H1 (cell line): ENCODE data around the gene EFR3B. TPM values are rescaled to one million over a fixed set of nuclear protein-coding genes. Genes with fewer than 3 reads are reported as not detected.

Experiments
- BRCA1 ChIP-seq: IDR thresholded peaks from 2 replicates; pipeline ENCODE4 v1.6.1; 2012; ENCODE audit warnings: low read depth, low read length, improper control_type of control experiment
- FOSL1 ChIP-seq: IDR thresholded peaks from 2 replicates; pipeline ENCODE4 v1.6.1; 2011; ENCODE audit warnings: mild to moderate bottlenecking, low read depth, low read length, moderate library complexity; ENCODE audit not compliant: insufficient read depth
- SP4 ChIP-seq: IDR thresholded peaks from 2 replicates; pipeline ENCODE4 v1.6.1; 2012; ENCODE audit warnings: low read length, inconsistent platforms
- TCF12 ChIP-seq: IDR thresholded peaks from 2 replicates; pipeline ENCODE4 v1.6.1; 2011; ENCODE audit warnings: low read depth, mild to moderate bottlenecking, low read length
- polyA plus RNA-seq, 7 experiments: library from polyadenylated mRNA; depleted of rRNA in 3 of 7; stranded (reverse) in 5 of 7; unstranded in 2 of 7; fragments of >200 nt in 5 of 7; fragments of 200-250 nt in 2 of 7; gene quantifications; 1 replicate in 5 of 7; 2 replicates in 1 of 7; 4 replicates in 1 of 7; pipeline versions ENCODE4 v1.2.1 to v1.2.3, GENCODE V29; 2011 to 2013; ENCODE audit warnings: missing spikeins in 2 of 7, mixed read lengths in 2 of 7
- total RNA-seq: library from RNA; stranded (reverse); fragmentation: NEBNext Ultra II Directional; extraction: Animal tissue kit (Norgen Biotek cat#: 25700); gene quantifications from 2 replicates; pipeline ENCODE4 v1.2.1, GENCODE V29; 2021
- TF ChIP-seq, protein P1 (sequence below): fragments of 300-600 bp; sonication (generic); IDR thresholded peaks from 2 replicates; pipeline ENCODE4 v1.7.1; 2012; ENCODE audit warnings: low read length, moderate library complexity, mild to moderate bottlenecking, inconsistent platforms; ENCODE audit not compliant: insufficient replicate concordance

Gene EFR3B
- total and polyA plus RNA-seq, 2 of the 8 experiments (the other 6 are each of a cell fraction or from before 2014, with no cell fraction given): 3.4 to 9.6 TPM

GRCh38 chr2:25078170-25079049, 36.5 kb downstream of the EFR3B start (continued):
- TF ChIP-seq BRCA1 (no peak), SP4 (no peak), FOSL1 (no peak), TCF12 (no peak)
- TF ChIP-seq, protein P1, sequence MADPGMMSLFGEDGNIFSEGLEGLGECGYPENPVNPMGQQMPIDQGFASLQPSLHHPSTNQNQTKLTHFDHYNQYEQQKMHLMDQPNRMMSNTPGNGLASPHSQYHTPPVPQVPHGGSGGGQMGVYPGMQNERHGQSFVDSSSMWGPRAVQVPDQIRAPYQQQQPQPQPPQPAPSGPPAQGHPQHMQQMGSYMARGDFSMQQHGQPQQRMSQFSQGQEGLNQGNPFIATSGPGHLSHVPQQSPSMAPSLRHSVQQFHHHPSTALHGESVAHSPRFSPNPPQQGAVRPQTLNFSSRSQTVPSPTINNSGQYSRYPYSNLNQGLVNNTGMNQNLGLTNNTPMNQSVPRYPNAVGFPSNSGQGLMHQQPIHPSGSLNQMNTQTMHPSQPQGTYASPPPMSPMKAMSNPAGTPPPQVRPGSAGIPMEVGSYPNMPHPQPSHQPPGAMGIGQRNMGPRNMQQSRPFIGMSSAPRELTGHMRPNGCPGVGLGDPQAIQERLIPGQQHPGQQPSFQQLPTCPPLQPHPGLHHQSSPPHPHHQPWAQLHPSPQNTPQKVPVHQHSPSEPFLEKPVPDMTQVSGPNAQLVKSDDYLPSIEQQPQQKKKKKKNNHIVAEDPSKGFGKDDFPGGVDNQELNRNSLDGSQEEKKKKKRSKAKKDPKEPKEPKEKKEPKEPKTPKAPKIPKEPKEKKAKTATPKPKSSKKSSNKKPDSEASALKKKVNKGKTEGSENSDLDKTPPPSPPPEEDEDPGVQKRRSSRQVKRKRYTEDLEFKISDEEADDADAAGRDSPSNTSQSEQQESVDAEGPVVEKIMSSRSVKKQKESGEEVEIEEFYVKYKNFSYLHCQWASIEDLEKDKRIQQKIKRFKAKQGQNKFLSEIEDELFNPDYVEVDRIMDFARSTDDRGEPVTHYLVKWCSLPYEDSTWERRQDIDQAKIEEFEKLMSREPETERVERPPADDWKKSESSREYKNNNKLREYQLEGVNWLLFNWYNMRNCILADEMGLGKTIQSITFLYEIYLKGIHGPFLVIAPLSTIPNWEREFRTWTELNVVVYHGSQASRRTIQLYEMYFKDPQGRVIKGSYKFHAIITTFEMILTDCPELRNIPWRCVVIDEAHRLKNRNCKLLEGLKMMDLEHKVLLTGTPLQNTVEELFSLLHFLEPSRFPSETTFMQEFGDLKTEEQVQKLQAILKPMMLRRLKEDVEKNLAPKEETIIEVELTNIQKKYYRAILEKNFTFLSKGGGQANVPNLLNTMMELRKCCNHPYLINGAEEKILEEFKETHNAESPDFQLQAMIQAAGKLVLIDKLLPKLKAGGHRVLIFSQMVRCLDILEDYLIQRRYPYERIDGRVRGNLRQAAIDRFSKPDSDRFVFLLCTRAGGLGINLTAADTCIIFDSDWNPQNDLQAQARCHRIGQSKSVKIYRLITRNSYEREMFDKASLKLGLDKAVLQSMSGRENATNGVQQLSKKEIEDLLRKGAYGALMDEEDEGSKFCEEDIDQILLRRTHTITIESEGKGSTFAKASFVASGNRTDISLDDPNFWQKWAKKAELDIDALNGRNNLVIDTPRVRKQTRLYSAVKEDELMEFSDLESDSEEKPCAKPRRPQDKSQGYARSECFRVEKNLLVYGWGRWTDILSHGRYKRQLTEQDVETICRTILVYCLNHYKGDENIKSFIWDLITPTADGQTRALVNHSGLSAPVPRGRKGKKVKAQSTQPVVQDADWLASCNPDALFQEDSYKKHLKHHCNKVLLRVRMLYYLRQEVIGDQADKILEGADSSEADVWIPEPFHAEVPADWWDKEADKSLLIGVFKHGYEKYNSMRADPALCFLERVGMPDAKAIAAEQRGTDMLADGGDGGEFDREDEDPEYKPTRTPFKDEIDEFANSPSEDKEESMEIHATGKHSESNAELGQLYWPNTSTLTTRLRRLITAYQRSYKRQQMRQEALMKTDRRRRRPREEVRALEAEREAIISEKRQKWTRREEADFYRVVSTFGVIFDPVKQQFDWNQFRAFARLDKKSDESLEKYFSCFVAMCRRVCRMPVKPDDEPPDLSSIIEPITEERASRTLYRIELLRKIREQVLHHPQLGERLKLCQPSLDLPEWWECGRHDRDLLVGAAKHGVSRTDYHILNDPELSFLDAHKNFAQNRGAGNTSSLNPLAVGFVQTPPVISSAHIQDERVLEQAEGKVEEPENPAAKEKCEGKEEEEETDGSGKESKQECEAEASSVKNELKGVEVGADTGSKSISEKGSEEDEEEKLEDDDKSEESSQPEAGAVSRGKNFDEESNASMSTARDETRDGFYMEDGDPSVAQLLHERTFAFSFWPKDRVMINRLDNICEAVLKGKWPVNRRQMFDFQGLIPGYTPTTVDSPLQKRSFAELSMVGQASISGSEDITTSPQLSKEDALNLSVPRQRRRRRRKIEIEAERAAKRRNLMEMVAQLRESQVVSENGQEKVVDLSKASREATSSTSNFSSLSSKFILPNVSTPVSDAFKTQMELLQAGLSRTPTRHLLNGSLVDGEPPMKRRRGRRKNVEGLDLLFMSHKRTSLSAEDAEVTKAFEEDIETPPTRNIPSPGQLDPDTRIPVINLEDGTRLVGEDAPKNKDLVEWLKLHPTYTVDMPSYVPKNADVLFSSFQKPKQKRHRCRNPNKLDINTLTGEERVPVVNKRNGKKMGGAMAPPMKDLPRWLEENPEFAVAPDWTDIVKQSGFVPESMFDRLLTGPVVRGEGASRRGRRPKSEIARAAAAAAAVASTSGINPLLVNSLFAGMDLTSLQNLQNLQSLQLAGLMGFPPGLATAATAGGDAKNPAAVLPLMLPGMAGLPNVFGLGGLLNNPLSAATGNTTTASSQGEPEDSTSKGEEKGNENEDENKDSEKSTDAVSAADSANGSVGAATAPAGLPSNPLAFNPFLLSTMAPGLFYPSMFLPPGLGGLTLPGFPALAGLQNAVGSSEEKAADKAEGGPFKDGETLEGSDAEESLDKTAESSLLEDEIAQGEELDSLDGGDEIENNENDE: no peak
